ENCODE results near the gene RPRD1B. TPM values are rescaled to one million over a fixed set of nuclear protein-coding genes. Genes with fewer than 3 reads are reported as not detected.

RPRD1B gene
- polyA plus RNA-seq, 1 of the 3 experiments (the other 2 are of a cell fraction), result 11.8 TPM

DNA sequence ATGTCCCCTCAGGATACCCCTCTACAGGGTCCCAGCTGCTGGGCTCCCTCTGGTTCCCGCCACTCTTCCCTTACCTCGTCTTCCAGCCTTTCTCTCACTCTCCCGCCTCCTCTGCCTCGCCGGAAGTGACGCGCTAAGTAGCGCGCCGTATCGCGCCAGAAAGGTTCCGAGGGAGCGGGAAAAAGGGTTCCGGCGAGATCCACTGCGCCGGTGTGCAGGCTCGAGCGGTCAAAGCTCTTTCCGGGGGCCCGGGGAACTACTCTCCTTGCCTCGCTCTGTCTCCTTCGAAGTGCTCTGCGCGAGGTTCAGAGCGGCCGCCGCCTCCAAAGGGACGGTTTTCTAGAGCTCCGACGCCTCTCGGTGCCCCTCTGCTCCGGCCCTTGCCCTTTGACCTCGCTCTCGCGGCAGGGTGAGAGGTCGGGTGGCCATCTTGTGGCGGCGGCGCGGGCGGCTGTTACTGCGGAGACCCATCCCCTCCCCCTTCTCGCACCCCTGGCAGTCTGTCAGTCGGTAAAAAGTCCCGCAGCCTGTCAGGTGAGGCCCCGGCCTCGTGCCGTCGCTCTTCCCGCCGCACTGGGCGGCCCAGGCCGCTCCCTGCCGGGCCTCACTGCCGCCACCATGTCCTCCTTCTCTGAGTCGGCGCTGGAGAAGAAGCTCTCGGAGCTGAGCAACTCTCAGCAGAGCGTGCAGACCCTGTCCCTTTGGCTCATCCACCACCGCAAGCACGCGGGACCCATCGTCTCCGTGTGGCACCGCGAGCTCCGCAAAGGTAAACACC, at the start of gene RPRD1B, which contains the start of gene TTI1 (continued):
- TF ChIP-seq NFIC (IDR thresholded peaks at IDR 0.05; ENCODE audit: borderline replicate concordance) (no peak), NRF1 (IDR thresholded peaks at IDR 0.05; ENCODE audit: low read depth, low read length) (peak; percentile 65), RCOR1 (IDR thresholded peaks at IDR 0.05; ENCODE audit: low read length) (no peak), RAD21 (IDR thresholded peaks at IDR 0.05; ENCODE audit: low read length) (no peak), POLR2AphosphoS5 (IDR thresholded peaks at IDR 0.05; ENCODE audit: low read depth, low read length) (peak; percentile 79), YY1 (IDR thresholded peaks at IDR 0.05; ENCODE audit: low read depth) (peak; percentile 96), TEAD4 (IDR thresholded peaks at IDR 0.05; ENCODE audit: borderline replicate concordance, insufficient read depth) (no peak), GABPA (IDR thresholded peaks at IDR 0.05; ENCODE audit: low read depth) (peak; percentile 91), SIN3A (IDR thresholded peaks at IDR 0.05; ENCODE audit: borderline replicate concordance, low read depth, low read length) (peak; percentile 45; the same call in 1 of the 2 replicates), CHD2 (IDR thresholded peaks at IDR 0.05; ENCODE audit: low read length, partially characterized antibody) (peak; percentile 85)
- TF ChIP-seq, protein P1, sequence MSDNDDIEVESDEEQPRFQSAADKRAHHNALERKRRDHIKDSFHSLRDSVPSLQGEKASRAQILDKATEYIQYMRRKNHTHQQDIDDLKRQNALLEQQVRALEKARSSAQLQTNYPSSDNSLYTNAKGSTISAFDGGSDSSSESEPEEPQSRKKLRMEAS (IDR thresholded peaks at IDR 0.05; ENCODE audit: low read depth), result peak; percentile 75
- TF ChIP-seq, protein P2, sequence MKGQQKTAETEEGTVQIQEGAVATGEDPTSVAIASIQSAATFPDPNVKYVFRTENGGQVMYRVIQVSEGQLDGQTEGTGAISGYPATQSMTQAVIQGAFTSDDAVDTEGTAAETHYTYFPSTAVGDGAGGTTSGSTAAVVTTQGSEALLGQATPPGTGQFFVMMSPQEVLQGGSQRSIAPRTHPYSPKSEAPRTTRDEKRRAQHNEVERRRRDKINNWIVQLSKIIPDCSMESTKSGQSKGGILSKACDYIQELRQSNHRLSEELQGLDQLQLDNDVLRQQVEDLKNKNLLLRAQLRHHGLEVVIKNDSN (IDR thresholded peaks at IDR 0.05; ENCODE audit: borderline replicate concordance, low read depth), result no peak

DNA sequence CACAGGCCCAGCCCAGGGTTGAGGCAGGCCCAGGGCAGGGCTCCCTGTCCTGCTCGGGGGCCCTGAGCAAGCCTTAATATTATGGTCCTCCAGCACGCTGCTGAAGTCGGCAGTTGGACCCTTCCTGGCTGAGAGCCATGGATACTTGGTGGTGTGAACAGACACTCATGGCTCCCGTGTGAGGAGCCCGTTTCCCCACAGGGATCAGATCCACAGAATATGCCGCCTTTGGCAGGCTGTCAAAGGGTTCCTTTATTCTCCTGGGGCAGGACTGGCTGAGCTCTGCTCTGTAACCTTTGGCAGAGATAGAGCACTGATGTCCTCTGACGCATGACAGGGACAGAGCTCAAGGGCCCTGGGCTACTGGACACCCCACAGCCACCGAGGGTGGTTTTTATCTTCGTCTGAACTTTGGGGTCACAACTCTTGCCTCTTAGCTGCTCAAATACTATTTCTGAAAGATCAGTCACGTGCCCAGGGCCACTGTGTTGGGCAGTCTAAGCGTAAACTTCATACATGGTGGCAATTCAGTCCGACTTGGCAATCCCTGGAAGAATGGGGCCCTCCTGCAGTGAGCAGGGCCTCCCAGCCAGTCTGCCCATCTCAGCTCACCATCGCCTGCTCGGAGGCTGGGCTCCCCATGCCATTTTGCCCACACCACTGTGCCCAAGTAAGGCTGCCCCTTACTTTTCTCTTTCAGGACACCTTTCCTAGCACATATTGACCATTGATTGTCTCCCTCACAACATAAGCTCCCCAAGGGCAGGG, 49.3 kb upstream of the RPRD1B start:
- peaks cover 13 to 20% of the 10 kb centered on the region in 2 experiments for H3K36me3 ChIP-seq (replicated peaks in 1 of 2; ENCODE audit: control insufficient read depth in 1 of 2, insufficient read depth in 2 of 2, low read length in 1 of 2)
- H3K9me3 ChIP-seq, result no peaks in the 10 kb centered on the region
- no peaks in the 10 kb centered on the region for H3K9me2 ChIP-seq
- H2AFZ ChIP-seq (ENCODE audit: low read depth), result no peak overlapping the region
- ChIA-PET POLR2A (no interaction called here), CTCF (interaction anchor here (0.7 to 1.4 kb wide), 3 partner anchors 26 to 420 kb away, joined by 3 read pairs; no protein-coding TSS in a partner anchor)
- no peak overlapping the region for H3K9ac ChIP-seq
- H3K79me2 ChIP-seq (ENCODE audit: insufficient read depth), result no peaks in the 10 kb centered on the region
- whole genome bisulfite sequencing (ENCODE audit: low lambda C conversion rate), result 86% methylated on average over 12 of the region's 14 CpGs
- H4K20me1 ChIP-seq (ENCODE audit: insufficient read depth), result 0 out of 2 replicates have a peak, but pooled peaks cover 3% of the 10 kb centered on the region
- no peak overlapping the region for H3K4me3 ChIP-seq (ENCODE audit: low read depth in 2 of 2, low read length in 1 of 2)
- peak overlapping the region in 1 of 2 experiments; percentile 69; a peak in 2 of 4 replicates for H3K27ac ChIP-seq (ENCODE audit: low read depth in 2 of 2, low read length in 1 of 2)
- DNase-seq, result peak; percentile 49
- no peak overlapping the region for H3K4me2 ChIP-seq
- no peaks in the 10 kb centered on the region for H3F3A ChIP-seq (replicated peaks; ENCODE audit: insufficient read depth)
- H3K4me1 ChIP-seq (ENCODE audit: control insufficient read depth in 1 of 2, insufficient read depth in 2 of 2, low read depth in 1 of 2, low read length in 1 of 2), result peaks cover 0 to 53% of the 10 kb centered on the region in 2 experiments; a peak in 2 of 4 replicates
- no peaks in the 10 kb centered on the region for H3K27me3 ChIP-seq (ENCODE audit: insufficient read depth)
- no peak for TF ChIP-seq NFIC (IDR thresholded peaks at IDR 0.05; ENCODE audit: borderline replicate concordance)
- no peak for TF ChIP-seq RXRA (IDR thresholded peaks at IDR 0.05; ENCODE audit: borderline replicate concordance, low read depth)
- no peak for TF ChIP-seq MXI1 (IDR thresholded peaks at IDR 0.05; ENCODE audit: low read depth, low read length)
- TF ChIP-seq TEAD4 (IDR thresholded peaks at IDR 0.05; ENCODE audit: borderline replicate concordance, insufficient read depth), result no peak
- TF ChIP-seq EP300 (IDR thresholded peaks at IDR 0.05; ENCODE audit: borderline replicate concordance in 1 of 2, low read depth in 1 of 2, low read length in 1 of 2), result 0 out of 4 replicates have a peak, but pooled peaks of 1 of the 2 experiments have one; percentile 28
- no peak for TF ChIP-seq YY1 (IDR thresholded peaks at IDR 0.05; ENCODE audit: low read depth)
- TF ChIP-seq, protein P3, sequence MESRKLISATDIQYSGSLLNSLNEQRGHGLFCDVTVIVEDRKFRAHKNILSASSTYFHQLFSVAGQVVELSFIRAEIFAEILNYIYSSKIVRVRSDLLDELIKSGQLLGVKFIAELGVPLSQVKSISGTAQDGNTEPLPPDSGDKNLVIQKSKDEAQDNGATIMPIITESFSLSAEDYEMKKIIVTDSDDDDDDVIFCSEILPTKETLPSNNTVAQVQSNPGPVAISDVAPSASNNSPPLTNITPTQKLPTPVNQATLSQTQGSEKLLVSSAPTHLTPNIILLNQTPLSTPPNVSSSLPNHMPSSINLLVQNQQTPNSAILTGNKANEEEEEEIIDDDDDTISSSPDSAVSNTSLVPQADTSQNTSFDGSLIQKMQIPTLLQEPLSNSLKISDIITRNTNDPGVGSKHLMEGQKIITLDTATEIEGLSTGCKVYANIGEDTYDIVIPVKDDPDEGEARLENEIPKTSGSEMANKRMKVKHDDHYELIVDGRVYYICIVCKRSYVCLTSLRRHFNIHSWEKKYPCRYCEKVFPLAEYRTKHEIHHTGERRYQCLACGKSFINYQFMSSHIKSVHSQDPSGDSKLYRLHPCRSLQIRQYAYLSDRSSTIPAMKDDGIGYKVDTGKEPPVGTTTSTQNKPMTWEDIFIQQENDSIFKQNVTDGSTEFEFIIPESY (IDR thresholded peaks at IDR 0.05; ENCODE audit: borderline replicate concordance, low read depth), result no peak
- no peak for TF ChIP-seq EZH2phosphoT487 (IDR thresholded peaks at IDR 0.05; ENCODE audit: borderline replicate concordance, low read depth)
- TF ChIP-seq JUND (IDR thresholded peaks at IDR 0.05), result no peak
- TF ChIP-seq, protein P4, sequence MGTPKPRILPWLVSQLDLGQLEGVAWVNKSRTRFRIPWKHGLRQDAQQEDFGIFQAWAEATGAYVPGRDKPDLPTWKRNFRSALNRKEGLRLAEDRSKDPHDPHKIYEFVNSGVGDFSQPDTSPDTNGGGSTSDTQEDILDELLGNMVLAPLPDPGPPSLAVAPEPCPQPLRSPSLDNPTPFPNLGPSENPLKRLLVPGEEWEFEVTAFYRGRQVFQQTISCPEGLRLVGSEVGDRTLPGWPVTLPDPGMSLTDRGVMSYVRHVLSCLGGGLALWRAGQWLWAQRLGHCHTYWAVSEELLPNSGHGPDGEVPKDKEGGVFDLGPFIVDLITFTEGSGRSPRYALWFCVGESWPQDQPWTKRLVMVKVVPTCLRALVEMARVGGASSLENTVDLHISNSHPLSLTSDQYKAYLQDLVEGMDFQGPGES (IDR thresholded peaks at IDR 0.05; ENCODE audit: low read depth, low read length), result no peak
- no peak for TF ChIP-seq FOSL2 (IDR thresholded peaks at IDR 0.05; ENCODE audit: borderline replicate concordance, low read depth)
- peak; percentile 16; the same call in 1 of the 2 replicates for TF ChIP-seq GATA2 (CRISPR knock-in tag; IDR thresholded peaks at IDR 0.05)
- TF ChIP-seq, protein P2 (IDR thresholded peaks at IDR 0.05; ENCODE audit: borderline replicate concordance, low read depth), result no peak
